ENCODE results near the gene RCN1. TPM values are rescaled to one million over a fixed set of nuclear protein-coding genes. Genes with fewer than 3 reads are reported as not detected.

The RCN1 gene
- total RNA-seq, 1 donor from 2014 or later: 24.6 TPM

DNA sequence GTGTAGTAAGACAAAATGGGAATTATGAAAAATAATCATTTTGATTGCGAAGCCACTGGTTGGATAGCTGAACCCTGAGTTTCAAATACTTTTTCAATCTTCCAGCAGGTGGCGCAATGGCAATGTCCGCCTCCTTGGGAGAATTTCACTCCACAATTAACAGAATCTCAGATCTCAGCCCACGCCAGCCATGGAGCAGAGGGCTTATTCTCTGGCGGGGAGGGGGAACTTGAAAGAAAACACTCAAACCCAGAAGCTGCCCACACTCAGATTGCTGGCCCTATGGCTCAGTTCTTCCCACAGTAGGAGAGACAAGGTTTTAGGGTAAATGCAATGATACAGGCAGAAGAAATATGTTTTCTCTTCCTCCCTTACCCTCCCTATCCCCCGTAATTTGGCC is 38.7 kb upstream of the RCN1 start:
- no peak for DNase-seq
- intact Hi-C loops (cut with micrococcal nuclease): no loop called here
- Histone ChIP-seq H3K4me3 (no peak overlapping the region), H3K27me3 (ENCODE audit: low read depth) (peaks cover 54% of the 10 kb centered on the region), H3K36me3 (no peaks in the 10 kb centered on the region), H3K4me1 (no peaks in the 10 kb centered on the region), H3K9me3 (replicated peaks) (no peaks in the 10 kb centered on the region), H3K27ac (replicated peaks) (no peak overlapping the region)
- peak; percentile 86 for TF ChIP-seq CTCF (IDR thresholded peaks at IDR 0.05; ENCODE audit: borderline replicate concordance)

GRCh38 chr11:32053151-32053888 is 37.6 kb upstream of the RCN1 start:
- Histone ChIP-seq H3K36me3 (no peaks in the 10 kb centered on the region), H3K4me1 (no peaks in the 10 kb centered on the region), H3K27ac (replicated peaks) (no peak overlapping the region), H3K4me3 (no peak overlapping the region), H3K9me3 (replicated peaks) (no peaks in the 10 kb centered on the region), H3K27me3 (ENCODE audit: low read depth) (peaks cover 44% of the 10 kb centered on the region)
- DNase-seq: no peak
- no peak for TF ChIP-seq CTCF (IDR thresholded peaks at IDR 0.05; ENCODE audit: borderline replicate concordance)
- intact Hi-C loops (cut with micrococcal nuclease): no loop called here

DNA sequence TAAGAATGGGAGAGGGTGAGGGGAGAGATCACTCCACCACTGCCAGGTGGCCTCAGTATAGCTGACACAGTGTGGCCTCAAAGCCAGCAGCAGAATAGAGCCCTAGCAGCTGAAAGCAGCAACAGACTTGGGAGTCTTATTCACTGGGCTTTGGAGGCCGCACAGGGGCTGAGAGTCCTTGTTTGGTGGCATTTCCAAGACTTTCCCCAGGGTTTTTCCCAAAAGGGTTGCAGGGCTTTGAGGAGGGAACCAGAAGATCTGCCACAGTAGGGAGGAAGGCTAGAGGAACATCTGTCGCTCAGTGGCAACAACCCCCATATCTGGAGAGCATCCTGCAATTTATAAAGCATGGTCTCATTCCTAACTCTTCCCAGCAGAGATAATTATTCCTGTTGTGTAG is 35.0 kb upstream of the RCN1 start:
- no peaks in the 10 kb centered on the region for H3K4me1 ChIP-seq
- no peaks in the 10 kb centered on the region for H3K9me3 ChIP-seq (replicated peaks)
- intact Hi-C loops (cut with micrococcal nuclease): no loop called here
- H3K27ac ChIP-seq (replicated peaks): no peak overlapping the region
- DNase-seq: no peak
- no peaks in the 10 kb centered on the region for H3K36me3 ChIP-seq
- H3K27me3 ChIP-seq (ENCODE audit: low read depth): peaks cover 32% of the 10 kb centered on the region
- H3K4me3 ChIP-seq: no peak overlapping the region
- no peak for TF ChIP-seq CTCF (IDR thresholded peaks at IDR 0.05; ENCODE audit: borderline replicate concordance)

DNA sequence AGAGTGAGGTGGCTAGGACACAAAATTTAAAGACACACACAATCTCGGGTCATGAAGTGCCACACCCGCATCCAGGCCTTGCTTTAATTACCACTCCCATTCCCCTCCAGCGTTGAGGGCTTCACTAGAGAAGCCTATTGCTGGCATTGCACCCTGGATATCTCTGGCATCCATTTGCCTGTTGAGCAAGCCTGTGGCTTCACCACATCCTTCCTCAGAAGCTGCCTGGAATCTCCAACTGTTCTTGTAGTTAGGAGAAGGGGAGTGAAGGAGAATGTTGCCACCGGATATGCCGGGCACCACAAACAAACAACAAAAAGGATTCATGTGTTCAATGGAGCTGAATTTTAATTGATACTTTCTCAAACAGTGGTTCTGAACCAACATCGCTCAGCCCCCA is 34.4 kb upstream of the RCN1 start:
- no peaks in the 10 kb centered on the region for H3K9me3 ChIP-seq (replicated peaks)
- DNase-seq: no peak
- intact Hi-C loops (cut with micrococcal nuclease): no loop called here

DNA sequence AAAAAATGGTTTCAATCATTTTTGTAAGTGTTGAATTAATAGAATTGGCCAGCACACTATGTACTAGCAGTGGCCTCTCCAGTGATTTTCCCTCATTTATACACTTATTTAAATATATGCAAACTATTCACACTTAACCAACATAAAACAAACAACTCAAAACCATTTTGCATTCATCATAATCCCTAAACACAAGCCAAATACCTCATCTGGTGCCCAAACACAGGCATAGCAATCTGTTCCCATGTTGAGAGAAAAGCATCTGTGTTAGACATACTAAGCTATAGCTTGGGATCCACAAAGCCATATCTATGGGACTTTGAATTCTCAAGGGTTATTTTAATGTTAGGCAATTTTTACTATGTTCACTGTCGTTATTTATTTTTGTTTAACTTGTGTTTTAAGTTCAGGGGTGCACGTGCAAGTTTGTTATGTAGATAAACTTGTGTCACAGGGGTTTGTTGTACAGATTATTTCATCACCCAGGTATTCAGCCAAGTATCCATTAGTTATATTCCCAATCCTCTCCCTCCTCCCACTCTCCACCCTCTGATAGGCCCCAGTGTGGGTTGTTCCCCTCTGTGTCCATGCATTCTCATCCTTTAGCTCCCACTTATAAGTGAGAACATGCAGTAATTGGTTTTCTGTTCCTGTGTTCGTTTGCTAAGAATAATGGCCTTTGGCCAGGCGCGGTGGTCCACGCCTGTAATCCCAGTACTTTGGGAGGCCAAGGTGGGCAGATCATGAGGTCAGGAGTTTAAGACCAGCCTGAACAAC is 31.0 kb upstream of the RCN1 start:
- intact Hi-C loops (cut with micrococcal nuclease): no loop called here
- DNase-seq: no peak

More for the DNA sequence above, 34.4 kb upstream of the RCN1 start:
- no peak for TF ChIP-seq CTCF (IDR thresholded peaks at IDR 0.05; ENCODE audit: borderline replicate concordance)
- Histone ChIP-seq H3K36me3 (no peaks in the 10 kb centered on the region), H3K4me3 (no peak overlapping the region), H3K4me1 (no peaks in the 10 kb centered on the region), H3K27ac (replicated peaks) (no peak overlapping the region), H3K27me3 (ENCODE audit: low read depth) (peaks cover 33% of the 10 kb centered on the region)

More for the DNA sequence above, 31.0 kb upstream of the RCN1 start:
- H3K27me3 ChIP-seq (ENCODE audit: low read depth): peaks cover 38% of the 10 kb centered on the region
- no peaks in the 10 kb centered on the region for H3K9me3 ChIP-seq (replicated peaks)
- no peak for TF ChIP-seq CTCF (IDR thresholded peaks at IDR 0.05; ENCODE audit: borderline replicate concordance)
- no peaks in the 10 kb centered on the region for H3K4me1 ChIP-seq
- no peaks in the 10 kb centered on the region for H3K36me3 ChIP-seq
- H3K27ac ChIP-seq (replicated peaks): no peak overlapping the region
- H3K4me3 ChIP-seq: no peak overlapping the region

Data from left ventricle myocardium inferior (tissue), 1 donor.